ENCODE results near the gene BAAT. TPM values are rescaled to one million over a fixed set of nuclear protein-coding genes. Genes with fewer than 3 reads are reported as not detected.

The BAAT gene
- total and polyA plus RNA-seq, 2 of the 13 experiments (the other 11 are each of a cell fraction or from before 2014, with no cell fraction given): 0.71 to 7.9 TPM

GRCh38 chr9:101381118-101381517, 3.7 kb downstream of the BAAT start:
- in situ Hi-C loops (cut with HindIII; ENCODE audit: extremely low pct_ligation_motif_present, low pct_unique_long_range_greater_than_20kb): no loop called here
- no peak overlapping the region for H3K4me2 ChIP-seq (ENCODE audit: low read depth, low read length)

GRCh38 chr9:101380295-101380694, 4.5 kb downstream of the BAAT start:
- peaks cover 8% of the 10 kb centered on the region for H3K9me3 ChIP-seq (ENCODE audit: low read length)
- in situ Hi-C loops (cut with HindIII; ENCODE audit: extremely low pct_ligation_motif_present, low pct_unique_long_range_greater_than_20kb): no loop called here
- H3K36me3 ChIP-seq (replicated peaks in 1 of 2; ENCODE audit: control insufficient read depth in 1 of 2, insufficient read depth in 2 of 2, low read length in 2 of 2): no peaks in the 10 kb centered on the region
- H3K79me2 ChIP-seq (ENCODE audit: insufficient read depth, low read length): no peaks in the 10 kb centered on the region
- no peak overlapping the region for H3K4me2 ChIP-seq (ENCODE audit: low read depth, low read length)
- ChIA-PET CTCF (ENCODE audit: low intra/inter-chr PET ratio, low total read pairs) (no interaction called here), POLR2A (interaction anchor here (1.0 to 5.2 kb wide), 4 partner anchors 11 to 55 kb away, joined by 3 to 36 read pairs (median 6); partner anchors contain the start of genes MRPL50 and ZNF189)
- DNase-seq (ENCODE audit: low spot score) (no peak), ATAC-seq (peak; percentile 49; the same call in 2 of the 3 replicates), FAIRE-seq (no peak)
- H2AFZ ChIP-seq (ENCODE audit: low read length): no peak overlapping the region
- no peak overlapping the region for H3K4me3 ChIP-seq (replicated peaks in 1 of 3; ENCODE audit: insufficient read depth in 1 of 3, low read depth in 2 of 3, low read length in 3 of 3)
- no peaks in the 10 kb centered on the region for H4K20me1 ChIP-seq (ENCODE audit: insufficient read depth, low read length)
- intact Hi-C loops (cut with micrococcal nuclease; ENCODE audit: unreplicated experiment): no loop called here
- TF ChIP-seq ZMYM4 (CRISPR knock-in tag; IDR thresholded peaks at IDR 0.05) (0 out of 2 replicates have a peak, but pooled peaks have one; percentile 12), CREB3 (CRISPR knock-in tag; IDR thresholded peaks at IDR 0.05) (no peak), SSRP1 (CRISPR knock-in tag; IDR thresholded peaks at IDR 0.05) (no peak), ZNF350 (CRISPR knock-in tag; IDR thresholded peaks at IDR 0.05; ENCODE audit: borderline replicate concordance, low read depth) (no peak), SMYD3 (CRISPR knock-in tag; IDR thresholded peaks at IDR 0.05) (no peak)
- H3K27me3 ChIP-seq (ENCODE audit: control insufficient read depth in 1 of 2, insufficient read depth in 2 of 2, low read length in 2 of 2): no peaks in the 10 kb centered on the region
- peaks cover 55% of the 10 kb centered on the region for H3K4me1 ChIP-seq (ENCODE audit: insufficient read depth, low read length)
- no TSS peak for BruUV-seq (replicated peaks)
- no peak overlapping the region for H3K27ac ChIP-seq (ENCODE audit: extremely low read length, insufficient read depth, low read length)
- H3K9ac ChIP-seq (ENCODE audit: insufficient read depth, low read depth, low read length): no peak overlapping the region

More at GRCh38 chr9:101381118-101381517, 3.7 kb downstream of the BAAT start:
- Histone ChIP-seq H3K27ac (ENCODE audit: extremely low read length, insufficient read depth, low read length) (no peak overlapping the region), H3K79me2 (ENCODE audit: insufficient read depth, low read length) (no peaks in the 10 kb centered on the region), H3K9ac (ENCODE audit: insufficient read depth, low read depth, low read length) (no peak overlapping the region), H4K20me1 (ENCODE audit: insufficient read depth, low read length) (no peaks in the 10 kb centered on the region), H2AFZ (ENCODE audit: low read length) (no peak overlapping the region), H3K36me3 (replicated peaks in 1 of 2; ENCODE audit: control insufficient read depth in 1 of 2, insufficient read depth in 2 of 2, low read length in 2 of 2) (no peaks in the 10 kb centered on the region), H3K9me3 (ENCODE audit: low read length) (peaks cover 11% of the 10 kb centered on the region), H3K27me3 (ENCODE audit: control insufficient read depth in 1 of 2, insufficient read depth in 2 of 2, low read length in 2 of 2) (no peaks in the 10 kb centered on the region), H3K4me1 (ENCODE audit: insufficient read depth, low read length) (peaks cover 57% of the 10 kb centered on the region), H3K4me3 (replicated peaks in 1 of 3; ENCODE audit: insufficient read depth in 1 of 3, low read depth in 2 of 3, low read length in 3 of 3) (no peak overlapping the region)
- POLR2A ChIA-PET: interaction anchor here (0.8 to 5.2 kb wide), 3 partner anchors 15 to 56 kb away, joined by 3 to 36 read pairs (median 10); partner anchors contain the start of genes MRPL50 and ZNF189
- WGBS (ENCODE audit: low lambda C conversion rate): 94% methylated on average over 3 of the region's 3 CpGs
- no peak for FAIRE-seq
- intact Hi-C loops (cut with micrococcal nuclease; ENCODE audit: unreplicated experiment): no loop called here
- no TSS peak for BruUV-seq (replicated peaks)
- no peak for DNase-seq (ENCODE audit: low spot score)
- no peak for ATAC-seq
- TF ChIP-seq NR2F2 (IDR thresholded peaks at IDR 0.05; ENCODE audit: borderline replicate concordance, low read depth): no peak
- TF ChIP-seq XBP1 (CRISPR knock-in tag; IDR thresholded peaks at IDR 0.05): no peak
- TF ChIP-seq ISL2 (CRISPR knock-in tag; IDR thresholded peaks at IDR 0.05): no peak
- TF ChIP-seq FOSL2 (CRISPR knock-in tag; IDR thresholded peaks at IDR 0.05): peak; percentile 47
- TF ChIP-seq FOXO1 (CRISPR knock-in tag; IDR thresholded peaks at IDR 0.05): no peak
- peak; percentile 90 for TF ChIP-seq ZNF121 (CRISPR knock-in tag; IDR thresholded peaks at IDR 0.05)
- no peak for TF ChIP-seq BRCA1 (CRISPR knock-in tag; IDR thresholded peaks at IDR 0.05)
- TF ChIP-seq KAT7 (CRISPR knock-in tag; IDR thresholded peaks at IDR 0.05; ENCODE audit: borderline replicate concordance): 0 out of 2 replicates have a peak, but pooled peaks have one; percentile 34
- TF ChIP-seq, protein P1, sequence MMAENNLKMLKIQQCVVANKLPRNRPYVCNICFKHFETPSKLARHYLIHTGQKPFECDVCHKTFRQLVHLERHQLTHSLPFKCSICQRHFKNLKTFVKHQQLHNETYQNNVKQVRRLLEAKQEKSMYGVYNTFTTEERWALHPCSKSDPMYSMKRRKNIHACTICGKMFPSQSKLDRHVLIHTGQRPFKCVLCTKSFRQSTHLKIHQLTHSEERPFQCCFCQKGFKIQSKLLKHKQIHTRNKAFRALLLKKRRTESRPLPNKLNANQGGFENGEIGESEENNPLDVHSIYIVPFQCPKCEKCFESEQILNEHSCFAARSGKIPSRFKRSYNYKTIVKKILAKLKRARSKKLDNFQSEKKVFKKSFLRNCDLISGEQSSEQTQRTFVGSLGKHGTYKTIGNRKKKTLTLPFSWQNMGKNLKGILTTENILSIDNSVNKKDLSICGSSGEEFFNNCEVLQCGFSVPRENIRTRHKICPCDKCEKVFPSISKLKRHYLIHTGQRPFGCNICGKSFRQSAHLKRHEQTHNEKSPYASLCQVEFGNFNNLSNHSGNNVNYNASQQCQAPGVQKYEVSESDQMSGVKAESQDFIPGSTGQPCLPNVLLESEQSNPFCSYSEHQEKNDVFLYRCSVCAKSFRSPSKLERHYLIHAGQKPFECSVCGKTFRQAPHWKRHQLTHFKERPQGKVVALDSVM (CRISPR knock-in tag; IDR thresholded peaks at IDR 0.05): peak; percentile 48
- CTCF ChIA-PET (ENCODE audit: low intra/inter-chr PET ratio, low total read pairs): no interaction called here

Data from HepG2 (cell line).